Lower leg skin (tissue), 4 donors: ENCODE data around the gene MICU1. TPM values are rescaled to one million over a fixed set of nuclear protein-coding genes. Genes with fewer than 3 reads are reported as not detected.
A peak's percentile ranks its signal among the peaks of the same experiment; 100 is the strongest.
"Not testable (repeated sequence)": the region's sequence is repeated elsewhere in the genome, so short reads cannot be mapped to it uniquely, and the experiment has no call there.

Source experiments
- DNase-seq, 2 donors: peaks; one replicate each; pipeline ENCODE4 v3.0.0-alpha.2; 2019; ENCODE audit warnings: low spot score in 2 of 2
- H3K4me3 ChIP-seq: fragments of 200-600 bp; sonication (generic); 2 replicates; pipeline ENCODE4 v1.5.1; 2017; ENCODE audit warnings: mild to moderate bottlenecking, low read depth; ENCODE audit not compliant: poor library complexity, severe bottlenecking
- POLR2A ChIP-seq, 2 donors: fragments of 450-650 bp; IDR thresholded peaks; one replicate each; pipeline ENCODE4 v1.6.1; 2016 to 2017; ENCODE audit warnings: antibody characterized with exemption in 2 of 2, mild to moderate bottlenecking in 1 of 2, moderate library complexity in 1 of 2
- WGBS, 2 donors: methylation state at CpG; one replicate each; pipeline ENCODE4 v1.1.5; 2018; 5-methylcytosine and 5-hydroxymethylcytosine counted together
- intact Hi-C: fragments of 100-400 bp; cut with DNase I; formaldehyde crosslinking; loops from one replicate; pipeline ENCODE4 v1.15.0; 2023; ENCODE audit warnings: low total_unique reads
- total RNA-seq, 4 donors: library from RNA; depleted of rRNA; stranded (reverse); fragments of >200 nt; gene quantifications; one replicate each; pipeline ENCODE4 v1.1.0, GENCODE V29; 2016
- TF ChIP-seq, protein P1 (sequence below), 3 donors: fragments of 450-650 bp; IDR thresholded peaks; one replicate each; pipeline ENCODE4 v1.5.1; 2016; ENCODE audit warnings: antibody characterized with exemption in 3 of 3, mild to moderate bottlenecking in 3 of 3, moderate library complexity in 2 of 3

The MICU1 gene
- total RNA-seq, result 10 to 100 TPM; 36.8 to 54.6 (median 46.8) TPM

- WGBS, 2 donors, result 1% methylated on average over 49 of the region's 49 CpGs
- peak within 1 kb of the TSS; percentile 49 for H3K4me3 ChIP-seq
- intact Hi-C loops, result no loop called here
- TF ChIP-seq POLR2A (IDR thresholded peaks at IDR 0.05), result no peak
- TF ChIP-seq, protein P1, sequence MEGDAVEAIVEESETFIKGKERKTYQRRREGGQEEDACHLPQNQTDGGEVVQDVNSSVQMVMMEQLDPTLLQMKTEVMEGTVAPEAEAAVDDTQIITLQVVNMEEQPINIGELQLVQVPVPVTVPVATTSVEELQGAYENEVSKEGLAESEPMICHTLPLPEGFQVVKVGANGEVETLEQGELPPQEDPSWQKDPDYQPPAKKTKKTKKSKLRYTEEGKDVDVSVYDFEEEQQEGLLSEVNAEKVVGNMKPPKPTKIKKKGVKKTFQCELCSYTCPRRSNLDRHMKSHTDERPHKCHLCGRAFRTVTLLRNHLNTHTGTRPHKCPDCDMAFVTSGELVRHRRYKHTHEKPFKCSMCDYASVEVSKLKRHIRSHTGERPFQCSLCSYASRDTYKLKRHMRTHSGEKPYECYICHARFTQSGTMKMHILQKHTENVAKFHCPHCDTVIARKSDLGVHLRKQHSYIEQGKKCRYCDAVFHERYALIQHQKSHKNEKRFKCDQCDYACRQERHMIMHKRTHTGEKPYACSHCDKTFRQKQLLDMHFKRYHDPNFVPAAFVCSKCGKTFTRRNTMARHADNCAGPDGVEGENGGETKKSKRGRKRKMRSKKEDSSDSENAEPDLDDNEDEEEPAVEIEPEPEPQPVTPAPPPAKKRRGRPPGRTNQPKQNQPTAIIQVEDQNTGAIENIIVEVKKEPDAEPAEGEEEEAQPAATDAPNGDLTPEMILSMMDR (IDR thresholded peaks at IDR 0.05), result no peak
- peak; percentile 96 to 99 for DNase-seq
These were observed at the start of gene MICU1 for GRCh38 chr10:72625608-72626443. TSS of gene MICU1 (minus strand) at chr10:72626079. CDS start at chr10:72566793, 59,286 bp downstream.

GRCh38 chr10:72674174-72674573, 48.3 kb upstream of the MICU1 start:
- intact Hi-C loops, DNase-seq, H3K4me3 ChIP-seq: not testable (repeated sequence)
- WGBS, 2 donors, result 92 to 98% methylated on average over 5 of the region's 5 CpGs

DNA sequence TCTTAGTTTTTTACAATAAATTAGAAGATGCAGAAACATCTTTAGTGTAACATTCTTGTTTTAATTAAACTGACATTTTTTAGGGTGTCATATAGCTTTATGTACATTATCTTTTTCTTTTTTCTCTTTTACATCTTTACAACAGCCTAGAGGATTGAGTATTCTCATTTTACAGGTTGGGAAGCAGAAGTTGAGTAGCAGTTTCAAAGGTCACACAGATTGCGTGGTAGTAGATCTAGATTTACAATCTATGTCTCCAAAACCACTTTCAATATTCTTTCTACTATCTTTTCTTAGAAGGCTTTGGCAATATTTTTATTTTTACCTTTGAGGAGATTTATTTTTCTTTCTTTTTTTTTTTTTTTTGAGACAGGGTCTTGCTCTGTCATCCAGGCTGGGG, 47.4 kb upstream of the MICU1 start:
- no peak for TF ChIP-seq POLR2A (IDR thresholded peaks at IDR 0.05)
- TF ChIP-seq, protein P1 (IDR thresholded peaks at IDR 0.05), result no peak
- no peak overlapping the region for H3K4me3 ChIP-seq
- intact Hi-C loops, result no loop called here
- no peak for DNase-seq
- 85 to 95% methylated on average over 1 of the region's 1 CpG for WGBS, 2 donors

DNA sequence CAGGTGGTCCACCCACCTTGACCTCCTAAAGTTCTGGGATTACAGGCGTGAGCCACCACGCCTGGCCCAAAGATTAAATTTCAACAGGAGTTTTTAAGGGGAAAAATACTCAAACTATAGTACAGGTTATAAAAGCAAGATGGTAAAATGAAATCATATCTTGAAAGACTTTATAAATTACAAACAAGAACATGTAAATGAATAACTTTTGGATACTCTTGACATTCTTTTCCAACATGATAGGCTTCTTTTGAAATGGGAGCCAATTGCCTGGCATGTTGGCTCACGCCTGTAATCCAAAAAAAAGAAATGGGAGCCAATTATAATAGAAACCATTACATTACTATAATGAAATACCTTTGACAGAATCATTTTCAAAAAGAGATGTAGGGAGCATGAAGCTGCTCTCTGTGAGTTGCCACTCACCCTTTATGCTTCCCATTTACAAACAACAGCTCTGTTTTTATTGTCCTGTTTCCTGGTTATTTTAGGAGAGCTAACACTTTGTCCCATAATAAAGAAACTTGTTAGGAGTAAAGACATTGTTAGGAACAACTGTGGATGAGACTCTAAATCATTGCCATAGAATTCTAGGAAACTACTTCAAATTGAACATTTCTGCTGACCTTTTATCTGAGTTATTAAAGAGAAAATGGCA, 41.5 kb upstream of the MICU1 start:
- no peak for DNase-seq
- TF ChIP-seq, protein P1 (IDR thresholded peaks at IDR 0.05), result no peak
- no peak for TF ChIP-seq POLR2A (IDR thresholded peaks at IDR 0.05)
- no peak overlapping the region for H3K4me3 ChIP-seq
- intact Hi-C loops, result no loop called here
- 68 to 74% methylated on average over 3 of the region's 3 CpGs for WGBS, 2 donors

DNA sequence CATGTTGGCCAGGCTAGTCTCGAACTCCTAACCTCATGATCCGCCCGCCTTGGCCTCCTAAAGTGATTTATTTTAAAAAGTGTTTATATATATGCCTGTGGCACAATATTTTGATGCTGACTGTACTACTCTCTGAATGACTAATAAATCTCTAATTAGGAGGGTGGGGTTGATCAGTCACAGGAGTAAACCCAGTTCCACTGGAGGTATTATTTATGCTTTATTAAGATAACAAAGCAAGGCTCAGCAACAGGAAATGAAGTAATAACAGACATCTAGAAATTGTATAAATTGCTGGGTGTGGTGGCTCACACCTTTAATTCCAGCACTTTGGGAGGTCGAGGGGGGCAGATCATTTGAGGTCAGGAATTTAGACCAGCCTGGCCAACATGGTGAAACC, 40.0 kb upstream of the MICU1 start:
- DNase-seq, result no peak
- TF ChIP-seq POLR2A (IDR thresholded peaks at IDR 0.05), result no peak
- TF ChIP-seq, protein P1 (IDR thresholded peaks at IDR 0.05), result no peak
- H3K4me3 ChIP-seq, result no peak overlapping the region
- 51 to 64% methylated on average over 4 of the region's 4 CpGs for WGBS, 2 donors
- intact Hi-C loops, result no loop called here

- no peak for TF ChIP-seq POLR2A (IDR thresholded peaks at IDR 0.05)
- TF ChIP-seq, protein P1 (IDR thresholded peaks at IDR 0.05), result no peak
- intact Hi-C loops, result no loop called here
- no peak for DNase-seq
- H3K4me3 ChIP-seq, result no peak overlapping the region
These were observed 38.1 kb upstream of the MICU1 start for GRCh38 chr10:72663971-72664370.
